ENCODE data around the gene PPBP. TPM values are rescaled to one million over a fixed set of nuclear protein-coding genes. Genes with fewer than 3 reads are reported as not detected.

Gene PPBP
- total and polyA plus RNA-seq, 9 of the 15 experiments (the other 6 are each of a cell fraction or from before 2014, with no cell fraction given) = 0.17 to 0.55 (median 0.29) TPM; not detected in 4

- DNase-seq (ENCODE audit: extremely low read depth in 1 of 4, low spot score in 3 of 4) = no peak
- Histone ChIP-seq H2AFZ (ENCODE audit: low read depth, low read length) (no peak overlapping the region), H3K4me1 (replicated peaks in 1 of 2; ENCODE audit: control insufficient read depth in 2 of 2, insufficient read depth in 2 of 2, low read length in 2 of 2) (peaks cover 0 to 7% of the 10 kb centered on the region in 2 experiments; a peak in 3 of 5 replicates), H3K9ac (ENCODE audit: insufficient read depth in 1 of 2, low read depth in 2 of 2, low read length in 2 of 2) (no peak overlapping the region), H3K9me3 (replicated peaks; ENCODE audit: control insufficient read depth, insufficient read depth, low read depth, low read length) (no peaks in the 10 kb centered on the region), H3K27ac (ENCODE audit: extremely low read depth, low read depth, low read length) (no peak overlapping the region), H3K4me3 (no peak overlapping the region), H4K20me1 (replicated peaks; ENCODE audit: control insufficient read depth, insufficient read depth, low read length) (no peaks in the 10 kb centered on the region), H3K27me3 (ENCODE audit: control insufficient read depth in 2 of 2, insufficient read depth in 2 of 2, low read length in 2 of 2) (no peaks in the 10 kb centered on the region), H3K9me1 (ENCODE audit: control insufficient read depth, insufficient read depth, low read length) (no peaks in the 10 kb centered on the region), H3K4me2 (ENCODE audit: insufficient read depth, low read length) (0 out of 2 replicates have a peak overlapping the region, but pooled peaks have one; percentile 34), H3K36me3 (ENCODE audit: control insufficient read depth, insufficient read depth, low read length) (no peaks in the 10 kb centered on the region), H3K79me2 (ENCODE audit: control insufficient read depth, insufficient read depth, low read length) (no peaks in the 10 kb centered on the region)
- POLR2A ChIA-PET = no interaction called here
- no peak for ATAC-seq
- in situ Hi-C loops (cut with MboI) = no loop called here
- CTCF ChIA-PET (ENCODE audit: low intra/inter-chr PET ratio) = no interaction called here
- TF ChIP-seq VEZF1 (CRISPR knock-in tag; IDR thresholded peaks at IDR 0.05) = no peak
- TF ChIP-seq MEIS2 (IDR thresholded peaks at IDR 0.05; ENCODE audit: partially characterized antibody) = peak; percentile 81
- TF ChIP-seq PKNOX1 (IDR thresholded peaks at IDR 0.05) = peak; percentile 81
- no peak for TF ChIP-seq PYGO2 (tag; IDR thresholded peaks at IDR 0.05)
- no peak for TF ChIP-seq BMI1 (IDR thresholded peaks at IDR 0.05; ENCODE audit: low read length)
- WGBS (ENCODE audit: insufficient coverage, low coverage, missing lambda C conversion rate) = 40% methylated on average over 4 of the region's 4 CpGs
- intact Hi-C loops (cut with micrococcal nuclease) = no loop called here
- FAIRE-seq = no peak
- no TSS peak for BruUV-seq (replicated peaks)
These were observed 42.9 kb downstream of the PPBP start for GRCh38 chr4:73945140-73945539.

Data from K562 (cell line).